ENCODE results near the gene PROZ. TPM values are rescaled to one million over a fixed set of nuclear protein-coding genes. Genes with fewer than 3 reads are reported as not detected.

PROZ gene
- total and polyA plus RNA-seq, 7 donors = 0.10 TPM; not detected in 6

GRCh38 chr13:113114511-113115362, 43.7 kb upstream of the PROZ start:
- peak; percentile 46 for DNase-seq
- Histone ChIP-seq H3K27me3 (peaks cover 14 to 24% (median 14%) of the 10 kb centered on the region in 3 donors), H3K4me3 (no peak overlapping the region), H3K36me3 (no peaks in the 10 kb centered on the region), H3K9me3 (no peaks in the 10 kb centered on the region), H3K27ac (no peak overlapping the region), H3K4me1 (peaks cover 0 to 13% (median 13%) of the 10 kb centered on the region in 4 donors)
- TF ChIP-seq POLR2A (IDR thresholded peaks at IDR 0.05) = no peak
- 90 to 93% methylated on average over 17 of the region's 17 CpGs for WGBS, 2 donors
- intact Hi-C loops (cut with DNase I) = no loop called here

- Histone ChIP-seq H3K27ac (no peak overlapping the region), H3K4me1 (peaks cover 0 to 5% (median 5%) of the 10 kb centered on the region in 4 donors), H3K27me3 (peaks cover 5 to 16% (median 6%) of the 10 kb centered on the region in 3 donors), H3K36me3 (no peaks in the 10 kb centered on the region), H3K9me3 (no peaks in the 10 kb centered on the region), H3K4me3 (no peak overlapping the region)
- 81 to 87% methylated on average over 21 of the region's 21 CpGs for WGBS, 2 donors
- peak; percentile 46 for DNase-seq
- no peak for TF ChIP-seq POLR2A (IDR thresholded peaks at IDR 0.05)
- no peak for TF ChIP-seq POLR2AphosphoS5 (IDR thresholded peaks at IDR 0.05)
- TF ChIP-seq CTCF (IDR thresholded peaks at IDR 0.05) = no peak
- no peak for TF ChIP-seq EP300 (IDR thresholded peaks at IDR 0.05)
- intact Hi-C loops (cut with DNase I) = no loop called here
Observed at GRCh38 chr13:113115363-113116205, 42.9 kb upstream of the PROZ start.

- Histone ChIP-seq H3K4me3 (no peak overlapping the region), H3K4me1 (no peaks in the 10 kb centered on the region), H3K9me3 (no peaks in the 10 kb centered on the region), H3K27me3 (peaks cover 0 to 9% (median 0%) of the 10 kb centered on the region in 3 donors), H3K27ac (no peak overlapping the region), H3K36me3 (no peaks in the 10 kb centered on the region)
- intact Hi-C loops (cut with DNase I) = no loop called here
- TF ChIP-seq POLR2A (IDR thresholded peaks at IDR 0.05) = no peak
- no peak for TF ChIP-seq EP300 (IDR thresholded peaks at IDR 0.05)
- no peak for TF ChIP-seq POLR2AphosphoS5 (IDR thresholded peaks at IDR 0.05)
- no peak for TF ChIP-seq CTCF (IDR thresholded peaks at IDR 0.05)
- DNase-seq = no peak
- 83 to 86% methylated on average over 10 of the region's 10 CpGs for WGBS, 2 donors
Observed at GRCh38 chr13:113116206-113116800, 42.1 kb upstream of the PROZ start.

- TF ChIP-seq POLR2AphosphoS5 (IDR thresholded peaks at IDR 0.05) (no peak), EP300 (IDR thresholded peaks at IDR 0.05) (no peak), CTCF (IDR thresholded peaks at IDR 0.05) (no peak), POLR2A (IDR thresholded peaks at IDR 0.05) (no peak)
- H3K9me3 ChIP-seq = no peaks in the 10 kb centered on the region
- intact Hi-C loops (cut with DNase I) = no loop called here
- H3K27me3 ChIP-seq = peaks cover 0 to 7% (median 0%) of the 10 kb centered on the region in 3 donors
- WGBS, 2 donors = 92% methylated on average over 10 of the region's 10 CpGs
- no peak overlapping the region for H3K4me3 ChIP-seq
- no peak overlapping the region for H3K27ac ChIP-seq
- no peak for DNase-seq
- H3K4me1 ChIP-seq = no peaks in the 10 kb centered on the region
- no peaks in the 10 kb centered on the region for H3K36me3 ChIP-seq
Observed at GRCh38 chr13:113116871-113117271, 41.6 kb upstream of the PROZ start.

Measured in sigmoid colon (tissue), 7 donors.